HG02981 (cell line): ENCODE measurements around the gene NEGR1.

Experiments
- ATAC-seq: cut with Tn5 transposase; IDR thresholded peaks from one replicate; pipeline ENCODE4 v1.9.1; 2021; ENCODE audit warnings: mild to moderate bottlenecking, moderate library complexity; ENCODE audit not compliant: unreplicated experiment

NEGR1 gene

GRCh38 chr1:71424536-71424935 is 857.8 kb downstream of the NEGR1 start:
- no peak for ATAC-seq

DNA sequence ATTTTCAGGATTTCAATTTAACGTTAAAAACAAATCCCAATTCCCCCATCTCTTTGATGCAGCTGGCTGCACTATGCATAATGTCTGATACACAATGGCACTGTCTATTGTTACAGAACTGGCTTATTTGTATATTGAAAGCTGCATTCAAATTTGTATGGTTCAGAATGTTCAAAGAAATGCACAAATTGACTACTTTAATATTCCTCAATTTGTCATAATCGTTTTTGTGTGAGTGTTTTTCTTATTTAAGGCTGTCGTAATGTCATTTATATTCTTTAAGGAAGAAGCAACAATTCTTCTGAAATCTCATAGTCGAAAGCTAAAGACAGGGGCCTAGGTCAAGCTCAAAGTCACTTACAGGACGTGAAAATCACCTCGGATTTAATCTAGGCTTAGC is 860.1 kb downstream of the NEGR1 start:
- no peak for ATAC-seq

DNA sequence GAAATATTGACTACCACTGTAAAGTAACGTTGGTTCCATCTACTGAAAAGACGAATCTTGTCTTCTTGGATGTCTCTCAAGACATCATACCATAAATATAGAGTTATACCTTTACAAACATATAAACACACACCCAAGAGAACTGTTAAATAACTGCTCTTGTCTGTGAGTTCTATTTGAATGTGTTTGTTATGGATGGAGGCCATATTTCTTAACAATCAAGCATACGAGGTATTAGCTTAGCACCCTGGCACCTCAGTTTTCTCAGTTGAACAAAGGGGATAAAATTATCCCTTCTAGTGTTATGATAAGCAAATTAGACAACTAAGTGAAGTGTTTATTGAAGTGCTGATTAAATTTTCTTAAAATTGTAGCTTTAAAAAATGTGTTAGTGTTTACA is 864.9 kb downstream of the NEGR1 start:
- ATAC-seq, result no peak

DNA sequence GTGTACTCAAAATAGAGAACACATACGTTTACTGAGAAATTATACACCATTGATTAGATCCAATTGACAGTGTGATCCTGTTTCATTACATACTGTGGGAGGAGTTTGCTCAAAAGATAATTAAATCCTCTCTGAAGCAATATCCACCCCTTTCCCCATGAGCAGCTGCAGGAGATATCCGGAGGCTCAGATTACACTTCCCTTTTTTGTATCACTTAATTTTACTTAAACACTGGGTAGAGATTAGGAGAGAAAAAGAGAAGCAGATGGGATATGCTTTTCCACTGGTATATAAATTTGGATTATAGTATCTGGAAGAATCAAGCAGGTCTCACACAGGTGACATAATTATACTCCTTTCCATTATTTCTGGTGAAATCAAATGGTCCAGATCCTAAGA is 868.2 kb downstream of the NEGR1 start:
- ATAC-seq, result no peak

- ATAC-seq, result no peak
Measured at GRCh38 chr1:71413441-71414175, 868.7 kb downstream of the NEGR1 start.

GRCh38 chr1:71400050-71400449 is 882.3 kb downstream of the NEGR1 start:
- ATAC-seq, result no peak

- ATAC-seq, result no peak
Measured at GRCh38 chr1:71399594-71399993, 882.7 kb downstream of the NEGR1 start.

DNA sequence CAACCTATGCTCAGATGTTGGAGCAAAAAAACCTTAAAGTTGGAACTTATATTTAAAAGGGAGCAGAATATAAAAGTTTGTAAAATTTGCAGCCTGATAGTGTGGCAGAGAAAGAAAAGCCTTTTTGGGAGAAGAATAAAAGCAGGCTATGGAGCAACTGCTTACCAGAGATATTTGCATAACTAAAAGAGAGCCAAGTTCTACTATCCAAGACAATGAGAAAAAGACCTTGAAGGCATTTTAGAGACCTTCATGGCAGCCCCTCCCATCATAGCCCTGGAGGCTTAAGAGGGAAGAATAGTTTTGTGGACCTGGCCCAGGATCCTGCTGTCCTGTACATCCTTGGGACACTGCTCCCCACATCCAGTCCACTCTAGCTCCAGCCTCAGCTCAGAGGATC is 889.0 kb downstream of the NEGR1 start:
- no peak for ATAC-seq

- no peak for ATAC-seq
Measured at GRCh38 chr1:71390518-71390917, 891.8 kb downstream of the NEGR1 start.

GRCh38 chr1:71377886-71378285 is 904.5 kb downstream of the NEGR1 start:
- ATAC-seq, result no peak

- no peak for ATAC-seq
Measured at GRCh38 chr1:71372496-71372895, 909.8 kb downstream of the NEGR1 start.

GRCh38 chr1:71371581-71371980 is 910.8 kb downstream of the NEGR1 start:
- ATAC-seq, result no peak

- no peak for ATAC-seq
Measured at GRCh38 chr1:71364236-71364635, 918.1 kb downstream of the NEGR1 start.

GRCh38 chr1:71362691-71363090 is 919.6 kb downstream of the NEGR1 start:
- ATAC-seq, result no peak

GRCh38 chr1:71362076-71362475 is 920.3 kb downstream of the NEGR1 start:
- ATAC-seq, result no peak

DNA sequence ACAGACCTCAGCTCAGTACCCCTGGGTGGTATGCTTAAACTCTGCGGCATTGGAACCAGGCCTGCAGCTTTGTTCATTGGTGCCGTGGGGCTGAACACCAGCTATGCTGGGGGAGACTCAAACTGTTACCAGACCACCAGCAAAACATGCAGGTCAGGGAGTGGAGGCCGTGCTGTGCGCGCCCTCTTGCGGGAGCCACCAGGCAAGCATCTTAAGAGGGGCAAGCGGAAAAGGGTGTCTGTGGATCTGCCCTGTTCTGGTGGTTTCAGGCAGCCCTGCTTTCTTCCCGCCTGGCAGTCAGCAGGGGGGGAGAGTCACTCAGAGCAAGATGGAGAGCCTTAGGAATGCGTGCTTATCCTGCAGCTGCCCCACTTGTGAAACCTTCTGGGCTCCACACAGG is 924.6 kb downstream of the NEGR1 start:
- no peak for ATAC-seq

- ATAC-seq, result no peak
Measured at GRCh38 chr1:71351438-71351837, 930.9 kb downstream of the NEGR1 start.

GRCh38 chr1:71350805-71351204 is 931.5 kb downstream of the NEGR1 start:
- no peak for ATAC-seq

GRCh38 chr1:71350330-71350729 is 932.0 kb downstream of the NEGR1 start:
- ATAC-seq, result no peak
